Stimulated activated CD4-positive, alpha-beta T cell treated with anti-CD3 and anti-CD28 coated beads, Interleukin-2, amount 100 ng/mL, for 4 hours (primary cell): ENCODE data around the gene TMEM95.

Experiments used
- DNase-seq: peaks from one replicate; pipeline ENCODE4 v3.0.0-alpha.2; 2020; ENCODE audit warnings: low read depth

Gene TMEM95

GRCh38 chr17:7404737-7405349 lies 49.9 kb downstream of the TMEM95 start:
- DNase-seq, result peak; percentile 65

- no peak for DNase-seq
Measured at GRCh38 chr17:7405350-7406234, 50.6 kb downstream of the TMEM95 start.

- DNase-seq, result no peak
Measured at GRCh38 chr17:7406235-7406825, 51.4 kb downstream of the TMEM95 start.
